Karpas-422 (cell line): ENCODE measurements around the gene FBXW2. TPM values are rescaled to one million over a fixed set of nuclear protein-coding genes. Genes with fewer than 3 reads are reported as not detected.

Source experiments
- DNase-seq: peaks from one replicate; pipeline ENCODE4 v3.0.0-alpha.2; 2015
- H2AFZ ChIP-seq: fragments of 200-600 bp; sonication (generic); 2 replicates; pipeline ENCODE4 v1.6.1; 2014; ENCODE audit warnings: antibody characterized with exemption, low read length, mixed read lengths
- H3K27ac ChIP-seq: fragments of 200-600 bp; sonication (generic); 2 replicates; pipeline ENCODE4 v1.5.1; 2014; ENCODE audit warnings: mild to moderate bottlenecking, low read length, moderate library complexity
- H3K27me3 ChIP-seq: fragments of 200-600 bp; sonication (generic); 2 replicates; pipeline ENCODE4 v1.6.1; 2014; ENCODE audit warnings: low read length, mixed read lengths
- H3K36me3 ChIP-seq: fragments of 200-600 bp; sonication (generic); 2 replicates; pipeline ENCODE4 v1.6.1; 2014; ENCODE audit warnings: low read length, mixed read lengths; ENCODE audit not compliant: insufficient read depth
- H3K4me1 ChIP-seq: fragments of 200-600 bp; sonication (generic); 2 replicates; pipeline ENCODE4 v1.6.1; 2014; ENCODE audit warnings: mild to moderate bottlenecking, low read length, mixed read lengths
- H3K4me2 ChIP-seq: fragments of 200-600 bp; sonication (generic); 2 replicates; pipeline ENCODE4 v1.6.1; 2014; ENCODE audit warnings: low read length, low read depth, mild to moderate bottlenecking; ENCODE audit not compliant: poor library complexity, severe bottlenecking
- H3K4me3 ChIP-seq: fragments of 200-600 bp; sonication (generic); 2 replicates; pipeline ENCODE4 v1.5.1; 2014; ENCODE audit warnings: mild to moderate bottlenecking, antibody characterized with exemption, low read length, mixed read lengths
- H3K79me2 ChIP-seq: fragments of 200-600 bp; sonication (generic); 2 replicates; pipeline ENCODE4 v1.6.1; 2014; ENCODE audit warnings: mild to moderate bottlenecking, low read length, mixed read lengths
- H3K9ac ChIP-seq: fragments of 200-600 bp; sonication (generic); 2 replicates; pipeline ENCODE4 v1.6.0; 2014; ENCODE audit warnings: low read length
- H3K9me2 ChIP-seq: fragments of 200-600 bp; sonication (generic), shearing (Covaris generic); replicated peaks from 2 replicates; pipeline ENCODE4 v1.6.0; 2014; ENCODE audit warnings: mild to moderate bottlenecking, low read length, moderate library complexity; ENCODE audit not compliant: insufficient read depth
- H3K9me3 ChIP-seq: fragments of 300-700, 200-600 bp; sonication (generic); 2 replicates; pipeline ENCODE4 v1.6.1; 2014; ENCODE audit warnings: low read length, mixed read lengths
- H4K20me1 ChIP-seq: fragments of 200-600 bp; sonication (generic); 2 replicates; pipeline ENCODE4 v1.6.1; 2014; ENCODE audit warnings: mild to moderate bottlenecking, antibody characterized with exemption, low read length, low read depth; ENCODE audit not compliant: insufficient read depth
- total RNA-seq: library from RNA; depleted of rRNA; stranded (reverse); fragments of >200 nt; shearing (Covaris generic); gene quantifications from 2 replicates; pipeline ENCODE4 v1.2.3, GENCODE V29; 2014; ENCODE audit warnings: low replicate concordance; rRNA removed

FBXW2 gene
- total RNA-seq, 1 experiment from 2014 or later: 42.0 TPM

GRCh38 chr9:120708526-120709224 lies 84.5 kb downstream of the FBXW2 start:
- H3K27ac ChIP-seq: peak overlapping the region; percentile 16; the same call in 1 of the 2 replicates
- H3K4me1 ChIP-seq: peaks cover 83% of the 10 kb centered on the region
- no peak overlapping the region for H2AFZ ChIP-seq
- H3K36me3 ChIP-seq: peaks cover 83% of the 10 kb centered on the region
- H3K9me2 ChIP-seq: no peaks in the 10 kb centered on the region
- peaks cover 100% of the 10 kb centered on the region for H3K79me2 ChIP-seq
- H3K4me2 ChIP-seq: peak overlapping the region; percentile 85
- no peak for DNase-seq
- no peaks in the 10 kb centered on the region for H3K27me3 ChIP-seq
- peaks cover 49% of the 10 kb centered on the region for H4K20me1 ChIP-seq
- peak overlapping the region; percentile 21; the same call in 1 of the 2 replicates for H3K4me3 ChIP-seq
- H3K9ac ChIP-seq: no peak overlapping the region
- H3K9me3 ChIP-seq: no peaks in the 10 kb centered on the region

- no peaks in the 10 kb centered on the region for H3K27me3 ChIP-seq
- no peak overlapping the region for H3K9ac ChIP-seq
- no peak for DNase-seq
- peaks cover 96% of the 10 kb centered on the region for H3K4me1 ChIP-seq
- H3K9me3 ChIP-seq: no peaks in the 10 kb centered on the region
- H3K4me2 ChIP-seq: peak overlapping the region; percentile 85
- peaks cover 86% of the 10 kb centered on the region for H3K36me3 ChIP-seq
- H3K79me2 ChIP-seq: peaks cover 100% of the 10 kb centered on the region
- H3K9me2 ChIP-seq: no peaks in the 10 kb centered on the region
- peak overlapping the region; percentile 16; the same call in 1 of the 2 replicates for H3K4me3 ChIP-seq
- H3K27ac ChIP-seq: peak overlapping the region; percentile 67
- peaks cover 49% of the 10 kb centered on the region for H4K20me1 ChIP-seq
- no peak overlapping the region for H2AFZ ChIP-seq
Observed at GRCh38 chr9:120707170-120707569, 86.0 kb downstream of the FBXW2 start.

Other genes with a start within 250 kb of the FBXW2 start
- 48.4 and 68.8 TPM in 2 replicates for gene CDK5RAP2, start 213.2 kb downstream of the FBXW2 start, total RNA-seq
- 55.4 and 86.6 TPM in 2 replicates for gene MEGF9, start 78.9 kb downstream of the FBXW2 start, total RNA-seq
- 14.4 and 26.1 TPM in 2 replicates for gene PSMD5, start 49.5 kb upstream of the FBXW2 start, total RNA-seq
- 34.8 and 76.9 TPM in 2 replicates for gene PHF19, start 83.8 kb upstream of the FBXW2 start, total RNA-seq
- gene TRAF1, start 133.4 kb upstream of the FBXW2 start, total RNA-seq: 18.8 and 23.8 TPM in 2 replicates